ENCODE results near the gene CTU2. TPM values are rescaled to one million over a fixed set of nuclear protein-coding genes. Genes with fewer than 3 reads are reported as not detected.

Gene CTU2
- total and polyA plus RNA-seq, 2 experiments from 2014 or later: 5.9 to 19.5 TPM

DNA sequence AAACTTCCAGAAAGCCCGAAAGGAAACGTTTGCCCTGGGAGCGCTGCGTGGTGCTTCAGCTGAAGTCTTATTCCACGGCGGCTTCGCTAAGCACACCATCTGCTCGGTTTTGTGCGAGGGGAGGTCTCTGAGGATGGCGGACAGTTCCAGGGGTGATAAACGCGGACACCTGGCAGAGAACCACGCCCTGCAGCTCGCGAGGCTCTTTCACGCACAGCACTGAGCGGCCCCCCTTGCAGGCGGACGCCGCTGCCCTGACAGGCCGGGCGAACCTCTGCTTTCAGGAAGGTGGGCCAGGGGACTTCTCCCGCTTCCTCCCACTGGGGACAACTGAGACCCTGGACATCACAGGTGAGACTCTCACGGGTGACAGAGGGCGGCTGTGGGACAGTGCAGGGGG is 47.1 kb upstream of the CTU2 start:
- Histone ChIP-seq H3K9me2 (replicated peaks; ENCODE audit: insufficient read depth) (no peaks in the 10 kb centered on the region), H3K79me2 (peaks cover 45% of the 10 kb centered on the region), H3K36me3 (replicated peaks; ENCODE audit: insufficient read depth, low read depth) (no peaks in the 10 kb centered on the region), H3K9me3 (ENCODE audit: low read depth) (no peaks in the 10 kb centered on the region), H3K4me1 (ENCODE audit: insufficient read depth) (peaks cover 19% of the 10 kb centered on the region), H3K27me3 (no peaks in the 10 kb centered on the region), H3K4me3 (no peak overlapping the region), H4K20me1 (ENCODE audit: insufficient read depth, poor library complexity, severe bottlenecking) (peaks cover 35% of the 10 kb centered on the region), H3K27ac (no peak overlapping the region), H2AFZ (no peak overlapping the region), H3K4me2 (no peak overlapping the region)
- WGBS (ENCODE audit: low lambda C conversion rate, missing lambda C conversion rate): 98% methylated on average over 25 of the region's 25 CpGs
- DNase-seq (ENCODE audit: low spot score): no peak
- TF ChIP-seq CTCF (IDR thresholded peaks at IDR 0.05; ENCODE audit: poor library complexity) (no peak), EZH2 (IDR thresholded peaks at IDR 0.05; ENCODE audit: borderline replicate concordance) (no peak), EZH2phosphoT487 (IDR thresholded peaks at IDR 0.05; ENCODE audit: low read depth, severe bottlenecking, unreplicated experiment) (no peak)

GRCh38 chr16:88661468-88661867 is 44.8 kb upstream of the CTU2 start:
- peaks cover 57% of the 10 kb centered on the region for H3K79me2 ChIP-seq
- no peaks in the 10 kb centered on the region for H3K9me3 ChIP-seq (ENCODE audit: low read depth)
- H3K36me3 ChIP-seq (replicated peaks; ENCODE audit: insufficient read depth, low read depth): no peaks in the 10 kb centered on the region
- no peaks in the 10 kb centered on the region for H3K9me2 ChIP-seq (replicated peaks; ENCODE audit: insufficient read depth)
- H2AFZ ChIP-seq: no peak overlapping the region
- peaks cover 35% of the 10 kb centered on the region for H4K20me1 ChIP-seq (ENCODE audit: insufficient read depth, poor library complexity, severe bottlenecking)
- H3K27ac ChIP-seq: no peak overlapping the region
- peaks cover 20% of the 10 kb centered on the region for H3K4me1 ChIP-seq (ENCODE audit: insufficient read depth)
- TF ChIP-seq EZH2 (IDR thresholded peaks at IDR 0.05; ENCODE audit: borderline replicate concordance) (no peak), CTCF (IDR thresholded peaks at IDR 0.05; ENCODE audit: poor library complexity) (no peak), EZH2phosphoT487 (IDR thresholded peaks at IDR 0.05; ENCODE audit: low read depth, severe bottlenecking, unreplicated experiment) (no peak)
- no peak for DNase-seq (ENCODE audit: low spot score)
- no peaks in the 10 kb centered on the region for H3K27me3 ChIP-seq
- H3K4me2 ChIP-seq: peak overlapping the region; percentile 91
- WGBS (ENCODE audit: low lambda C conversion rate, missing lambda C conversion rate): 91% methylated on average over 10 of the region's 10 CpGs
- H3K4me3 ChIP-seq: no peak overlapping the region

- Histone ChIP-seq H3K36me3 (replicated peaks; ENCODE audit: insufficient read depth, low read depth) (no peaks in the 10 kb centered on the region), H3K79me2 (peaks cover 59% of the 10 kb centered on the region), H3K27me3 (no peaks in the 10 kb centered on the region), H3K4me3 (peak overlapping the region; percentile 60), H3K4me2 (peak overlapping the region; percentile 91), H3K27ac (peak overlapping the region; percentile 84), H3K4me1 (ENCODE audit: insufficient read depth) (peaks cover 20% of the 10 kb centered on the region), H3K9me3 (ENCODE audit: low read depth) (no peaks in the 10 kb centered on the region), H2AFZ (peak overlapping the region; percentile 30), H3K9me2 (replicated peaks; ENCODE audit: insufficient read depth) (no peaks in the 10 kb centered on the region), H4K20me1 (ENCODE audit: insufficient read depth, poor library complexity, severe bottlenecking) (peaks cover 35% of the 10 kb centered on the region)
- peak; percentile 48 for DNase-seq (ENCODE audit: low spot score)
- WGBS (ENCODE audit: low lambda C conversion rate, missing lambda C conversion rate): 2% methylated on average over 30 of the region's 49 CpGs
- TF ChIP-seq EZH2 (IDR thresholded peaks at IDR 0.05; ENCODE audit: borderline replicate concordance) (no peak), EZH2phosphoT487 (IDR thresholded peaks at IDR 0.05; ENCODE audit: low read depth, severe bottlenecking, unreplicated experiment) (no peak), CTCF (IDR thresholded peaks at IDR 0.05; ENCODE audit: poor library complexity) (no peak)
These were observed 44.0 kb upstream of the CTU2 start for GRCh38 chr16:88662222-88662842.

Measured in hepatocyte (in vitro differentiated cells).